CD14-positive monocyte (primary cell): Measurements from ENCODE around the gene ART1. TPM values are rescaled to one million over a fixed set of nuclear protein-coding genes. Genes with fewer than 3 reads are reported as not detected.

Experiments used
- DNase-seq, 3 donors: peaks; one replicate each; pipeline ENCODE4 v3.0.0-alpha.2; 2011 to 2022
- H2AFZ ChIP-seq: 2 replicates; pipeline ENCODE4 v1.6.0; 2012; ENCODE audit warnings: mild to moderate bottlenecking, low read depth, low read length, inconsistent platforms; ENCODE audit not compliant: insufficient read depth, poor library complexity, severe bottlenecking
- H3K27ac ChIP-seq, 2 donors: 1 replicate in 1 of 2; 2 replicates in 1 of 2; pipeline ENCODE4 v1.5.1; 2012 to 2013; ENCODE audit warnings: low read length in 2 of 2, control low read depth in 1 of 2, inconsistent platforms in 1 of 2, low read depth in 1 of 2, mild to moderate bottlenecking in 1 of 2
- H3K27me3 ChIP-seq, 2 donors: one replicate each; pipeline versions ENCODE4 v1.6.0 to v1.6.1; 2011 to 2013; ENCODE audit warnings: low read length in 2 of 2; ENCODE audit not compliant: control insufficient read depth in 2 of 2, insufficient read depth in 2 of 2
- H3K36me3 ChIP-seq, 2 donors: replicated peaks in 1 of 2; 1 replicate in 1 of 2; 2 replicates in 1 of 2; pipeline versions ENCODE4 v1.5.1 to v1.6.1; 2012 to 2013; ENCODE audit warnings: low read length in 2 of 2, control low read depth in 1 of 2, inconsistent platforms in 1 of 2, mild to moderate bottlenecking in 1 of 2; ENCODE audit not compliant: insufficient read depth in 2 of 2, control insufficient read depth in 1 of 2
- H3K4me1 ChIP-seq, 2 donors: 1 replicate in 1 of 2; 2 replicates in 1 of 2; pipeline versions ENCODE4 v1.5.1 to v1.6.1; 2012 to 2013; ENCODE audit warnings: low read length in 2 of 2, control low read depth in 1 of 2, inconsistent platforms in 1 of 2, mild to moderate bottlenecking in 1 of 2, moderate library complexity in 1 of 2; ENCODE audit not compliant: insufficient read depth in 2 of 2, control insufficient read depth in 1 of 2
- H3K4me2 ChIP-seq: replicated peaks from 2 replicates; pipeline ENCODE3; 2012; ENCODE audit warnings: low read length, moderate library complexity, mild to moderate bottlenecking; ENCODE audit not compliant: poor library complexity, severe bottlenecking; ENCODE audit errors: extremely low read depth
- H3K4me3 ChIP-seq, 3 experiments: fragments of 200-600 bp in 1 of 3; sonication (generic) in 1 of 3; replicated peaks in 1 of 3; 1 replicate in 2 of 3; 2 replicates in 1 of 3; pipeline ENCODE4 v1.5.1; 2011 to 2013; ENCODE audit warnings: low read length in 3 of 3, mild to moderate bottlenecking in 3 of 3, control low read depth in 2 of 3, low read depth in 2 of 3, inconsistent platforms in 1 of 3, moderate library complexity in 1 of 3
- H3K79me2 ChIP-seq: 2 replicates; pipeline ENCODE4 v1.6.0; 2012; ENCODE audit warnings: mild to moderate bottlenecking, control low read depth, inconsistent platforms, low read length, moderate library complexity; ENCODE audit not compliant: insufficient read depth
- H3K9ac ChIP-seq: 2 replicates; pipeline ENCODE4 v1.6.0; 2017; ENCODE audit warnings: low read length, mild to moderate bottlenecking; ENCODE audit not compliant: insufficient read depth, poor library complexity, severe bottlenecking
- H3K9me3 ChIP-seq, 2 donors: replicated peaks in 1 of 2; 1 replicate in 1 of 2; 2 replicates in 1 of 2; pipeline versions ENCODE4 v1.5.1 to v1.6.1; 2012 to 2013; ENCODE audit warnings: low read length in 2 of 2, control low read depth in 1 of 2; ENCODE audit not compliant: control insufficient read depth in 1 of 2, insufficient read depth in 1 of 2
- H4K20me1 ChIP-seq: 2 replicates; pipeline ENCODE4 v1.6.0; 2012; ENCODE audit warnings: mild to moderate bottlenecking, low read length, control low read depth, moderate library complexity; ENCODE audit not compliant: insufficient read depth
- H3K27ac Mint-ChIP-seq, 7 donors: one replicate each; pipeline ENCODE4 v1.8.0; 2020; ENCODE audit warnings: mild to moderate bottlenecking in 7 of 7, mixed read lengths in 7 of 7, moderate library complexity in 6 of 7, inconsistent platforms in 2 of 7
- H3K27me3 Mint-ChIP-seq, 3 donors: one replicate each; pipeline ENCODE4 v1.8.0; 2021 to 2022; ENCODE audit warnings: low read depth in 3 of 3, mild to moderate bottlenecking in 3 of 3, mixed read lengths in 3 of 3, moderate library complexity in 3 of 3, inconsistent platforms in 1 of 3
- H3K36me3 Mint-ChIP-seq, 2 donors: one replicate each; pipeline ENCODE4 v1.8.0; 2020; ENCODE audit warnings: mixed read lengths in 2 of 2, inconsistent platforms in 1 of 2, mild to moderate bottlenecking in 1 of 2
- H3K4me1 Mint-ChIP-seq: one replicate; pipeline ENCODE4 v1.8.0; 2020; ENCODE audit warnings: mild to moderate bottlenecking, mixed read lengths
- H3K4me3 Mint-ChIP-seq, 2 donors: one replicate each; pipeline ENCODE4 v1.8.0; 2020; ENCODE audit warnings: mild to moderate bottlenecking in 2 of 2, mixed read lengths in 2 of 2, moderate library complexity in 1 of 2
- H3K9me3 Mint-ChIP-seq, 7 donors: one replicate each; pipeline ENCODE4 v1.8.0; 2020 to 2022; ENCODE audit warnings: mixed read lengths in 7 of 7, mild to moderate bottlenecking in 6 of 7, moderate library complexity in 6 of 7, inconsistent platforms in 2 of 7
- WGBS: methylation state at CpG from one replicate; pipeline ENCODE4 v1.1.5; 2013; ENCODE audit warnings: missing lambda C conversion rate; ENCODE audit not compliant: insufficient coverage; 5-methylcytosine and 5-hydroxymethylcytosine counted together
- intact Hi-C, 2 donors: fragments of 100-400 bp; cut with micrococcal nuclease; formaldehyde crosslinking; loops; one replicate each; pipeline versions ENCODE4 v1.15.0 to v1.15.1; 2023
- polyA plus RNA-seq, 3 donors: library from polyadenylated mRNA; depleted of rRNA in 1 of 3; unstranded in 2 of 3; stranded (reverse) in 1 of 3; fragments of 300-500 nt in 2 of 3; fragments of >200 nt in 1 of 3; fragmentation: Illumina TruSeq in 2 of 3; gene quantifications; 1 replicate in 2 of 3; 2 replicates in 1 of 3; pipeline ENCODE4 v1.2.3, GENCODE V29; 2012 to 2021
- TF ChIP-seq, protein P1 (sequence below): fragments of 200-600 bp; IDR thresholded peaks from one replicate; pipeline ENCODE4 v1.8.0; 2022; ENCODE audit warnings: antibody characterized with exemption, mild to moderate bottlenecking

Gene ART1
- polyA plus RNA-seq, 3 donors, result not detected

DNA sequence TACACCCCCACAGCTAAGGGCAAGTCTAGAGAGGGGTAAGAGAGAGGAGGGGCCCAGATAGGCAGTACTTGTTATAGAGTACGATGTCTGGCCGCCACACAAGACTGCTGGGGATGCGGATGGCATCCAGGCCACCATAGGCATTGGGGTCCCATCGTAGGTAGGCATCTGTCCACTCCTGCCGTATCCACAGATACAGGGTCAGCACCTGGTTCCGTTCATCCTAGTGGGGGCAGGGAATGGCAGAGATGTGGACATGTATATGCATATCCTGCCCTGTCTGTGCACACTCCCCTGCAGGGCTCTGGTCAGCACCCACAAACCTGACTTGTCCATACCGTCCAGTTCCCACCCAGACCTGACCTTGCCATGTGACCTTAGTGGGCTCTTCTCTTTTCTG is 24.2 kb downstream of the ART1 start:
- H3K4me1 ChIP-seq, result peaks cover 0 to 7% of the 10 kb centered on the region in 2 donors
- DNase-seq, result no peak
- H3K9ac ChIP-seq, result no peak overlapping the region
- no peaks in the 10 kb centered on the region for H4K20me1 ChIP-seq
- no peak overlapping the region for H3K4me2 ChIP-seq
- H3K27me3 ChIP-seq, result no peaks in the 10 kb centered on the region
- H3K36me3 ChIP-seq, result peaks cover 57 to 100% of the 10 kb centered on the region in 2 donors
- intact Hi-C loops, result no loop called here
- no peak overlapping the region for H3K27ac ChIP-seq
- WGBS, result 100% methylated on average over 5 of the region's 7 CpGs
- Mint-ChIP-seq H3K36me3 (peaks cover 85 to 91% of the 10 kb centered on the region in 2 donors), H3K4me1 (peaks cover 6% of the 10 kb centered on the region), H3K9me3 (peaks cover 0 to 3% (median 0%) of the 10 kb centered on the region in 7 donors), H3K27ac (peak overlapping the region in 1 of 7 donors; percentile 9), H3K4me3 (no peak overlapping the region), H3K27me3 (peaks cover 0 to 4% (median 0%) of the 10 kb centered on the region in 3 donors)
- no peaks in the 10 kb centered on the region for H3K9me3 ChIP-seq
- no peak overlapping the region for H2AFZ ChIP-seq
- H3K79me2 ChIP-seq, result no peaks in the 10 kb centered on the region
- no peak overlapping the region for H3K4me3 ChIP-seq
- TF ChIP-seq, protein P1, sequence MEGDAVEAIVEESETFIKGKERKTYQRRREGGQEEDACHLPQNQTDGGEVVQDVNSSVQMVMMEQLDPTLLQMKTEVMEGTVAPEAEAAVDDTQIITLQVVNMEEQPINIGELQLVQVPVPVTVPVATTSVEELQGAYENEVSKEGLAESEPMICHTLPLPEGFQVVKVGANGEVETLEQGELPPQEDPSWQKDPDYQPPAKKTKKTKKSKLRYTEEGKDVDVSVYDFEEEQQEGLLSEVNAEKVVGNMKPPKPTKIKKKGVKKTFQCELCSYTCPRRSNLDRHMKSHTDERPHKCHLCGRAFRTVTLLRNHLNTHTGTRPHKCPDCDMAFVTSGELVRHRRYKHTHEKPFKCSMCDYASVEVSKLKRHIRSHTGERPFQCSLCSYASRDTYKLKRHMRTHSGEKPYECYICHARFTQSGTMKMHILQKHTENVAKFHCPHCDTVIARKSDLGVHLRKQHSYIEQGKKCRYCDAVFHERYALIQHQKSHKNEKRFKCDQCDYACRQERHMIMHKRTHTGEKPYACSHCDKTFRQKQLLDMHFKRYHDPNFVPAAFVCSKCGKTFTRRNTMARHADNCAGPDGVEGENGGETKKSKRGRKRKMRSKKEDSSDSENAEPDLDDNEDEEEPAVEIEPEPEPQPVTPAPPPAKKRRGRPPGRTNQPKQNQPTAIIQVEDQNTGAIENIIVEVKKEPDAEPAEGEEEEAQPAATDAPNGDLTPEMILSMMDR, result no peak

DNA sequence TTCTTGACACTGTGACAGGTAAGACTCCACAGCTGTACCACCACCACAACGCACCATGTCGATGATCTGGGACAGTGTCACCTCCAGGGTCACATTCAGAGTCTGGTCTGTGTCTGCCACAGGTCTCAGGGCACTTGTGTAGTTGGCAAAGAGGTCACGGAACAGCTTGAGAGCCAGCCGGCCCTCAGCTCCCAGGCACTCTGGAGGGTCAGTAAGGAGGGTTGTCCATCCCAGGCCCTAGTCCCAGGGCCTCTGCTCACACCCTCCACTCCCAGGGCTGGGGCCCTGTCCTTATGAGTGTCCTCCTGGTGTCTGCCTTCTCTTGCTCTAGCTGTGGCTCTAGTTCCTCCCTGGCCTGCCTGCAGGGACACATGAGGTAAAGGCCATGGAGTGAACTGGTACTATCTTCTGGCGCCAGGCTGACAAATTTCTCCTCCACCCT is 24.8 kb downstream of the ART1 start:
- H3K4me3 Mint-ChIP-seq, result no peak overlapping the region
- WGBS, result 93% methylated on average over 3 of the region's 5 CpGs
- no peak overlapping the region for H2AFZ ChIP-seq
- H3K27ac Mint-ChIP-seq, result peak overlapping the region in 4 of 7 donors; percentile 1 to 26 (median 8)
- peaks cover 59 to 100% of the 10 kb centered on the region in 2 donors for H3K36me3 ChIP-seq
- H4K20me1 ChIP-seq, result no peaks in the 10 kb centered on the region
- no peaks in the 10 kb centered on the region for H3K27me3 ChIP-seq
- H3K4me2 ChIP-seq, result no peak overlapping the region
- H3K9ac ChIP-seq, result no peak overlapping the region
- H3K36me3 Mint-ChIP-seq, result peaks cover 85 to 91% of the 10 kb centered on the region in 2 donors
- TF ChIP-seq, protein P1, result no peak
- H3K27me3 Mint-ChIP-seq, result peaks cover 0 to 4% (median 0%) of the 10 kb centered on the region in 3 donors
- H3K9me3 ChIP-seq, result no peaks in the 10 kb centered on the region
- no peak overlapping the region for H3K4me3 ChIP-seq
- H3K79me2 ChIP-seq, result no peaks in the 10 kb centered on the region
- DNase-seq, result no peak
- peaks cover 0 to 7% of the 10 kb centered on the region in 2 donors for H3K4me1 ChIP-seq
- H3K9me3 Mint-ChIP-seq, result peaks cover 0 to 3% (median 0%) of the 10 kb centered on the region in 7 donors
- peaks cover 6% of the 10 kb centered on the region for H3K4me1 Mint-ChIP-seq
- no peak overlapping the region for H3K27ac ChIP-seq
- intact Hi-C loops, result no loop called here
